GM21723 (cell line): Measurements from ENCODE around the gene NEXN.
A peak's percentile ranks its signal among the peaks of the same experiment; 100 is the strongest.

Experiments
- ATAC-seq: cut with Tn5 transposase; IDR thresholded peaks from one replicate; pipeline ENCODE4 v1.9.1; 2021; ENCODE audit warnings: mild to moderate bottlenecking, moderate library complexity; ENCODE audit not compliant: unreplicated experiment

NEXN gene

GRCh38 chr1:77888081-77888780 lies at the start of gene NEXN:
Gene NEXN (plus strand): TSS chr1:77888624. CDS start chr1:77916107, 27,483 bp downstream.
- ATAC-seq, result peak; percentile 41

- no peak for ATAC-seq
Measured at GRCh38 chr1:77841574-77841973, 46.9 kb upstream of the NEXN start.

GRCh38 chr1:77845951-77846350 lies 42.5 kb upstream of the NEXN start:
- no peak for ATAC-seq

GRCh38 chr1:77846966-77847365 lies 41.5 kb upstream of the NEXN start:
- no peak for ATAC-seq

GRCh38 chr1:77847621-77848080 lies 40.8 kb upstream of the NEXN start:
- no peak for ATAC-seq

- ATAC-seq, result no peak
Measured at GRCh38 chr1:77850082-77850481, 38.3 kb upstream of the NEXN start.

- ATAC-seq, result no peak
Measured at GRCh38 chr1:77857552-77857951, 30.9 kb upstream of the NEXN start.

GRCh38 chr1:77858725-77859124 lies 29.7 kb upstream of the NEXN start:
- ATAC-seq, result no peak

- no peak for ATAC-seq
Measured at GRCh38 chr1:77859248-77859647, 29.2 kb upstream of the NEXN start.

GRCh38 chr1:77866296-77866695 lies 22.1 kb upstream of the NEXN start:
- ATAC-seq, result no peak

- no peak for ATAC-seq
Measured at GRCh38 chr1:77872645-77873044, 15.8 kb upstream of the NEXN start.

GRCh38 chr1:77873461-77873860 lies 15.0 kb upstream of the NEXN start:
- ATAC-seq, result no peak

GRCh38 chr1:77874804-77875445 lies 13.5 kb upstream of the NEXN start:
- ATAC-seq, result no peak

GRCh38 chr1:77876884-77877283 lies 11.5 kb upstream of the NEXN start:
- no peak for ATAC-seq

GRCh38 chr1:77881061-77881460 lies 7.4 kb upstream of the NEXN start:
- no peak for ATAC-seq

- ATAC-seq, result no peak
Measured at GRCh38 chr1:77882411-77882810, 6.0 kb upstream of the NEXN start.

- peak; percentile 70 for ATAC-seq
Measured at GRCh38 chr1:77888781-77889642, 588 bp downstream of the NEXN start.

- no peak for ATAC-seq
Measured at GRCh38 chr1:77889671-77890070, 1.2 kb downstream of the NEXN start.

- ATAC-seq, result no peak
Measured at GRCh38 chr1:77891200-77891599, 2.8 kb downstream of the NEXN start.

- ATAC-seq, result no peak
Measured at GRCh38 chr1:77899647-77900320, 11.4 kb downstream of the NEXN start.

- ATAC-seq, result no peak
Measured at GRCh38 chr1:77900687-77901293, 12.4 kb downstream of the NEXN start.
